Mesendoderm (in vitro differentiated cells): ENCODE data around the gene COX4I2.
"Not testable (repeated sequence)": the region's sequence is repeated elsewhere in the genome, so short reads cannot be mapped to it uniquely, and the experiment has no call there.

Experiments used
- DNase-seq: peaks from one replicate; pipeline ENCODE4 v3.0.0; 2013
- H2AK5ac ChIP-seq: 2 replicates; pipeline ENCODE4 v1.6.1; 2013; ENCODE audit warnings: low read length, inconsistent platforms
- H2BK120ac ChIP-seq: 2 replicates; pipeline ENCODE4 v1.6.1; 2013; ENCODE audit warnings: low read depth, mild to moderate bottlenecking, low read length, moderate library complexity, mixed read lengths
- H2BK15ac ChIP-seq: replicated peaks from 2 replicates; pipeline ENCODE4 v1.6.1; 2013; ENCODE audit warnings: low read depth, mild to moderate bottlenecking, moderate library complexity
- H2BK5ac ChIP-seq: 2 replicates; pipeline ENCODE4 v1.6.1; 2013; ENCODE audit warnings: low read length, inconsistent platforms
- H3K18ac ChIP-seq: 2 replicates; pipeline ENCODE4 v1.6.1; 2013; ENCODE audit warnings: mild to moderate bottlenecking, low read length, mixed read lengths
- H3K23ac ChIP-seq: one replicate; pipeline ENCODE4 v1.6.1; 2013; ENCODE audit warnings: low read length
- H3K27ac ChIP-seq: 2 replicates; pipeline ENCODE4 v1.5.1; 2013; ENCODE audit warnings: low read depth, mild to moderate bottlenecking, inconsistent platforms, low read length, moderate library complexity
- H3K27me3 ChIP-seq: 2 replicates; pipeline ENCODE4 v1.6.1; 2013; ENCODE audit warnings: low read length, control low read depth, mild to moderate bottlenecking, inconsistent platforms; ENCODE audit not compliant: insufficient read depth, poor library complexity
- H3K36me3 ChIP-seq: 2 replicates; pipeline ENCODE4 v1.6.1; 2013; ENCODE audit warnings: low read length, inconsistent platforms; ENCODE audit not compliant: control insufficient read depth, insufficient read depth
- H3K4ac ChIP-seq: one replicate; pipeline ENCODE4 v1.6.1; 2013; ENCODE audit warnings: low read depth, mild to moderate bottlenecking, low read length, moderate library complexity
- H3K4me1 ChIP-seq: 2 replicates; pipeline ENCODE4 v1.6.1; 2013; ENCODE audit warnings: low read depth, low read length, inconsistent platforms; ENCODE audit not compliant: control insufficient read depth
- H3K4me2 ChIP-seq: 2 replicates; pipeline ENCODE4 v1.6.1; 2013; ENCODE audit warnings: low read length
- H3K4me3 ChIP-seq: 2 replicates; pipeline ENCODE4 v1.5.1; 2013; ENCODE audit warnings: mild to moderate bottlenecking, low read length
- H3K56ac ChIP-seq: one replicate; pipeline ENCODE4 v1.6.1; 2013; ENCODE audit warnings: low read length
- H3K79me1 ChIP-seq: 2 replicates; pipeline ENCODE4 v1.6.1; 2013; ENCODE audit warnings: low read length, inconsistent platforms
- H3K79me2 ChIP-seq: 2 replicates; pipeline ENCODE4 v1.6.1; 2013; ENCODE audit warnings: mild to moderate bottlenecking, low read length; ENCODE audit not compliant: control insufficient read depth, insufficient read depth
- H3K9ac ChIP-seq: 2 replicates; pipeline ENCODE4 v1.6.1; 2013; ENCODE audit warnings: low read length, inconsistent platforms
- H4K5ac ChIP-seq: one replicate; pipeline ENCODE4 v1.6.1; 2013; ENCODE audit warnings: low read length
- H4K8ac ChIP-seq: one replicate; pipeline ENCODE4 v1.6.1; 2013; ENCODE audit warnings: low read depth, mild to moderate bottlenecking, control low read depth, low read length, moderate library complexity
- WGBS: extraction: QIAGEN DNeasy Blood & Tissue Kit; methylation state at CpG from one replicate; pipeline ENCODE4 v1.1.7; 2013; ENCODE audit warnings: low lambda C conversion rate, missing lambda C conversion rate; ENCODE audit not compliant: insufficient coverage; ENCODE audit errors: extremely low coverage; 5-methylcytosine and 5-hydroxymethylcytosine counted together

COX4I2 gene

GRCh38 chr20:31640259-31640658 is 2.5 kb downstream of the COX4I2 start:
- no peak overlapping the region for H2BK5ac ChIP-seq
- no peak overlapping the region for H3K4me2 ChIP-seq
- H3K79me2 ChIP-seq, result no peaks in the 10 kb centered on the region
- no peak overlapping the region for H3K27ac ChIP-seq
- no CpG with 5 or more reads among the region's 3 CpGs for WGBS
- no peak overlapping the region for H3K9ac ChIP-seq
- no peak overlapping the region for H3K23ac ChIP-seq
- no peak overlapping the region for H2BK120ac ChIP-seq
- H4K5ac ChIP-seq, result no peak overlapping the region
- H2BK15ac ChIP-seq, result no peak overlapping the region
- no peak overlapping the region for H3K18ac ChIP-seq
- no peaks in the 10 kb centered on the region for H3K4me1 ChIP-seq
- no peak overlapping the region for H3K4ac ChIP-seq
- H2AK5ac ChIP-seq, result no peak overlapping the region
- no peaks in the 10 kb centered on the region for H3K79me1 ChIP-seq
- DNase-seq, result no peak
- H4K8ac ChIP-seq, result no peak overlapping the region
- no peak overlapping the region for H3K56ac ChIP-seq
- no peaks in the 10 kb centered on the region for H3K36me3 ChIP-seq
- H3K4me3 ChIP-seq, result no peak overlapping the region
- no peaks in the 10 kb centered on the region for H3K27me3 ChIP-seq

GRCh38 chr20:31641391-31641790 is 3.7 kb downstream of the COX4I2 start:
- Histone ChIP-seq H3K4me3 (no peak overlapping the region), H3K27ac (no peak overlapping the region), H3K79me1 (no peaks in the 10 kb centered on the region), H3K23ac (no peak overlapping the region), H2BK120ac (no peak overlapping the region), H3K56ac (no peak overlapping the region), H3K4me2 (no peak overlapping the region), H2BK15ac (no peak overlapping the region), H3K79me2 (no peaks in the 10 kb centered on the region), H4K5ac (no peak overlapping the region), H2BK5ac (no peak overlapping the region), H3K36me3 (no peaks in the 10 kb centered on the region), H4K8ac (no peak overlapping the region), H3K4me1 (no peaks in the 10 kb centered on the region), H3K4ac (no peak overlapping the region), H3K18ac (no peak overlapping the region), H2AK5ac (no peak overlapping the region), H3K27me3 (no peaks in the 10 kb centered on the region), H3K9ac (no peak overlapping the region)
- no CpG with 5 or more reads among the region's 6 CpGs for WGBS
- no peak for DNase-seq

- Histone ChIP-seq H3K79me2 (no peaks in the 10 kb centered on the region), H3K27ac (no peak overlapping the region), H4K5ac (no peak overlapping the region), H3K4ac (no peak overlapping the region), H3K9ac (no peak overlapping the region), H3K36me3 (no peaks in the 10 kb centered on the region), H2BK5ac (no peak overlapping the region), H3K56ac (no peak overlapping the region), H3K18ac (no peak overlapping the region), H2BK120ac (no peak overlapping the region), H3K4me2 (no peak overlapping the region), H3K79me1 (no peaks in the 10 kb centered on the region), H4K8ac (no peak overlapping the region), H3K4me1 (no peaks in the 10 kb centered on the region), H3K27me3 (no peaks in the 10 kb centered on the region), H2BK15ac (no peak overlapping the region), H3K23ac (no peak overlapping the region), H3K4me3 (no peak overlapping the region), H2AK5ac (no peak overlapping the region)
- DNase-seq, result no peak
- WGBS, result no CpG with 5 or more reads among the region's 1 CpG
Observed at GRCh38 chr20:31642837-31643236, 5.1 kb downstream of the COX4I2 start.

DNA sequence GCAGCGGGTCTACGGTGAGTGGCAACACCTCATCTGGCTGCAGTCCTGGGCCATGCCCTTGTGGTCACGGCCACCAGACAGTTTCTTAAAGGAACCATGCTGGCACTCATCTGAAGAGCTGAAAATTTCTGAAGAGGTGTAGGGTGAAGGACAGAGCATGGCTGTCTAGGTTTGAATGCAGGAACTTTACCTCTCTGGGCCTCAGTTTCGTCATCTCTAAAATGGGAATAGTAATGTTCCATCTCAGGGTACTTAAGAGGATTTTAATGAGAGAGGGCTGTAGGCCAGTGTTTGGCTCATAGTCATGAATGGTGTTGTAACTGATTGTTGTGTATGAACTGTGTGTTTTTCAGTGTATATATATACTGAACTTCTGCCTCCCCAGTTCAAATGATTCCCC is 5.8 kb downstream of the COX4I2 start:
- Histone ChIP-seq H3K79me2 (no peaks in the 10 kb centered on the region), H3K18ac (no peak overlapping the region), H3K4me3 (no peak overlapping the region), H2BK15ac (no peak overlapping the region), H4K5ac (no peak overlapping the region), H3K9ac (no peak overlapping the region), H2BK120ac (no peak overlapping the region), H3K79me1 (no peaks in the 10 kb centered on the region), H3K27ac (no peak overlapping the region), H3K56ac (no peak overlapping the region), H3K4me2 (no peak overlapping the region), H3K4me1 (no peaks in the 10 kb centered on the region), H3K4ac (no peak overlapping the region), H2AK5ac (no peak overlapping the region), H3K23ac (no peak overlapping the region), H3K27me3 (no peaks in the 10 kb centered on the region), H3K36me3 (no peaks in the 10 kb centered on the region), H2BK5ac (no peak overlapping the region), H4K8ac (no peak overlapping the region)
- no CpG with 5 or more reads among the region's 4 CpGs for WGBS
- no peak for DNase-seq

GRCh38 chr20:31644701-31645100 is 7.0 kb downstream of the COX4I2 start:
- Histone ChIP-seq H2AK5ac (no peak overlapping the region), H3K56ac (no peak overlapping the region), H3K4me2 (no peak overlapping the region), H3K9ac (no peak overlapping the region), H2BK120ac (no peak overlapping the region), H4K5ac (no peak overlapping the region), H3K27me3 (no peaks in the 10 kb centered on the region), H3K4me3 (no peak overlapping the region), H3K27ac (no peak overlapping the region), H2BK15ac (no peak overlapping the region), H3K4me1 (no peaks in the 10 kb centered on the region), H3K79me1 (no peaks in the 10 kb centered on the region), H3K18ac (no peak overlapping the region), H4K8ac (no peak overlapping the region), H3K4ac (no peak overlapping the region), H2BK5ac (no peak overlapping the region), H3K23ac (no peak overlapping the region), H3K36me3 (no peaks in the 10 kb centered on the region), H3K79me2 (no peaks in the 10 kb centered on the region)
- no peak for DNase-seq
- WGBS, result no CpG with 5 or more reads among the region's 8 CpGs

GRCh38 chr20:31648104-31648503 is 10.4 kb downstream of the COX4I2 start:
- DNase-seq, H3K4ac ChIP-seq, H2BK15ac ChIP-seq, H3K18ac ChIP-seq, H4K8ac ChIP-seq, H3K4me1 ChIP-seq, H3K36me3 ChIP-seq, H2AK5ac ChIP-seq, H2BK5ac ChIP-seq, H3K4me3 ChIP-seq, H3K4me2 ChIP-seq, H3K27me3 ChIP-seq, H3K56ac ChIP-seq, H3K27ac ChIP-seq, H3K79me1 ChIP-seq, H2BK120ac ChIP-seq, H3K79me2 ChIP-seq, H4K5ac ChIP-seq, H3K23ac ChIP-seq, H3K9ac ChIP-seq: not testable (repeated sequence)
- WGBS, result no CpG with 5 or more reads among the region's 3 CpGs
